HCT116 (cell line): ENCODE data around the gene VAPA. TPM values are rescaled to one million over a fixed set of nuclear protein-coding genes. Genes with fewer than 3 reads are reported as not detected.

ENCODE experiments used
- ATAC-seq: fragments of 200-7000 bp; cut with Tn5 transposase; 2 replicates; pipeline ENCODE4 v1.9.1; 2020; ENCODE audit warnings: mild to moderate bottlenecking, moderate library complexity
- BruUV-seq: library from RNA; stranded (reverse); fragments of 400-500 nt; replicated peaks from 2 replicates; lab custom pipeline; 2021; lab: Mats Ljungman, UMichigan
- CTCF ChIA-PET: fragments of 300-600 bp; sonication (Branson Sonifier 250); formaldehyde crosslinking; loops from one replicate; lab custom pipeline; 2021; ENCODE audit warnings: antibody characterized with exemption; lab: Charles Lee
- POLR2A ChIA-PET: fragments of 300-600, 350-600 bp; sonication (Branson Sonifier 250); formaldehyde crosslinking; loops from one replicate; lab custom pipeline; 2021; ENCODE audit warnings: antibody characterized with exemption; lab: Charles Lee
- RAD21 ChIA-PET, 2 experiments: fragments of 300-600 bp; sonication (Branson Sonifier 250); formaldehyde crosslinking; loops; one replicate each; lab custom pipeline; 2023; ENCODE audit warnings: low total read pairs in 2 of 2; ENCODE audit not compliant: uncharacterized antibody in 2 of 2, unreplicated experiment in 2 of 2, low non-redundant PET in 1 of 2; lab: Charles Lee
- DNase-seq: peaks from one replicate; pipeline ENCODE4 v3.0.0-alpha.2; 2010; ENCODE audit warnings: low read depth, low spot score
- H2AFZ ChIP-seq: fragments of 200-600 bp; shearing (Covaris generic), sonication (generic); 2 replicates; pipeline ENCODE4 v1.6.1; 2017; ENCODE audit warnings: low read depth, mixed run types, mixed read lengths, antibody characterized with exemption, low read length; ENCODE audit not compliant: poor library complexity, severe bottlenecking
- H3K27ac ChIP-seq: 2 replicates; pipeline ENCODE4 v1.5.1; 2012; ENCODE audit warnings: low read depth, low read length
- H3K27me3 ChIP-seq: fragments of 200-600 bp; sonication (generic); 2 replicates; pipeline ENCODE4 v1.6.1; 2016; ENCODE audit warnings: mixed run types, low read length, mixed read lengths; ENCODE audit not compliant: insufficient read depth
- H3K36me3 ChIP-seq, 2 experiments: fragments of 200-500 bp in 1 of 2; fragments of 200-600 bp in 1 of 2; sonication (Bioruptor generic) in 1 of 2; sonication (generic) in 1 of 2; 2 replicates each; pipeline versions ENCODE4 v1.5.1 to v1.6.1; 2014 to 2016; ENCODE audit warnings: low read length in 2 of 2, inconsistent platforms in 1 of 2, mixed read lengths in 1 of 2, mixed run types in 1 of 2; ENCODE audit not compliant: insufficient read depth in 2 of 2, control insufficient read depth in 1 of 2
- H3K4me1 ChIP-seq, 2 experiments: fragments of 200-600 bp in 1 of 2; sonication (generic) in 1 of 2; 2 replicates each; pipeline versions ENCODE4 v1.5.1 to v1.6.1; 2012 to 2017; ENCODE audit warnings: low read length in 2 of 2, inconsistent platforms in 1 of 2, mild to moderate bottlenecking in 1 of 2, mixed read lengths in 1 of 2, mixed run types in 1 of 2, moderate library complexity in 1 of 2; ENCODE audit not compliant: insufficient read depth in 2 of 2, control insufficient read depth in 1 of 2
- H3K4me2 ChIP-seq: fragments of 200-600 bp; sonication (generic); 2 replicates; pipeline ENCODE4 v1.6.1; 2017; ENCODE audit warnings: mixed run types, low read length, mixed read lengths
- H3K4me3 ChIP-seq, 2 experiments: fragments of 200-600 bp in 1 of 2; sonication (generic) in 1 of 2; replicated peaks in 1 of 2; 2 replicates each; pipeline ENCODE4 v1.5.1; 2011 to 2016; ENCODE audit warnings: low read length in 2 of 2, control low read depth in 1 of 2, low read depth in 1 of 2, mild to moderate bottlenecking in 1 of 2, mixed read lengths in 1 of 2, mixed run types in 1 of 2
- H3K79me2 ChIP-seq: fragments of 200-600 bp; sonication (generic); 2 replicates; pipeline ENCODE4 v1.6.1; 2017; ENCODE audit warnings: mild to moderate bottlenecking, mixed run types, low read length, moderate library complexity, mixed read lengths; ENCODE audit not compliant: insufficient read depth
- H3K9ac ChIP-seq: fragments of 200-600 bp; sonication (generic); 2 replicates; pipeline ENCODE4 v1.6.1; 2016; ENCODE audit warnings: low read length, mixed read lengths
- H3K9me2 ChIP-seq: fragments of 200-600 bp; sonication (generic), shearing (Covaris generic); 2 replicates; pipeline ENCODE4 v1.6.1; 2017; ENCODE audit warnings: mixed run types, mild to moderate bottlenecking, moderate library complexity; ENCODE audit not compliant: insufficient read depth
- H3K9me3 ChIP-seq, 2 experiments: fragments of 200-500 bp in 1 of 2; fragments of 200-600 bp in 1 of 2; sonication (Bioruptor generic) in 1 of 2; sonication (generic) in 1 of 2; 2 replicates each; pipeline ENCODE4 v1.6.1; 2014 to 2017; ENCODE audit warnings: low read length in 2 of 2, mixed read lengths in 2 of 2, inconsistent platforms in 1 of 2, low read depth in 1 of 2, mild to moderate bottlenecking in 1 of 2, mixed run types in 1 of 2, moderate library complexity in 1 of 2; ENCODE audit not compliant: control insufficient read depth in 1 of 2, insufficient read depth in 1 of 2
- H4K20me1 ChIP-seq: fragments of 200-600 bp; sonication (generic), shearing (Covaris generic); 2 replicates; pipeline ENCODE4 v1.6.1; 2017; ENCODE audit warnings: mixed run types, mild to moderate bottlenecking, moderate library complexity; ENCODE audit not compliant: insufficient read depth
- ATF3 ChIP-seq: IDR thresholded peaks from 2 replicates; pipeline ENCODE4 v1.6.1; 2012
- CBX3 ChIP-seq: IDR thresholded peaks from 2 replicates; pipeline ENCODE4 v1.6.1; 2012; ENCODE audit warnings: low read depth
- CEBPB ChIP-seq: IDR thresholded peaks from 2 replicates; pipeline ENCODE4 v1.6.1; 2012; ENCODE audit warnings: low read depth
- EGR1 ChIP-seq: IDR thresholded peaks from 2 replicates; pipeline ENCODE4 v1.6.1; 2012; ENCODE audit warnings: low read depth
- ELF1 ChIP-seq: IDR thresholded peaks from 2 replicates; pipeline ENCODE4 v1.6.1; 2012; ENCODE audit warnings: low read depth, borderline replicate concordance
- EZH2 ChIP-seq: fragments of 200-600 bp; sonication (generic); IDR thresholded peaks from 2 replicates; pipeline ENCODE4 v1.6.1; 2017; ENCODE audit warnings: antibody characterized with exemption, mixed run types
- EZH2phosphoT487 ChIP-seq: fragments of 200-600 bp; IDR thresholded peaks from 2 replicates; pipeline ENCODE4 v1.6.1; 2018; ENCODE audit warnings: antibody characterized with exemption, borderline replicate concordance
- POLR2A ChIP-seq: IDR thresholded peaks from 2 replicates; pipeline ENCODE4 v1.7.0; 2011; ENCODE audit warnings: borderline replicate concordance; ENCODE audit not compliant: insufficient read depth, insufficient read length; ENCODE audit errors: extremely low read depth
- POLR2AphosphoS5 ChIP-seq: IDR thresholded peaks from 2 replicates; pipeline ENCODE4 v1.6.1; 2011; ENCODE audit warnings: mild to moderate bottlenecking, low read depth, low read length, moderate library complexity
- SIN3A ChIP-seq: IDR thresholded peaks from 2 replicates; pipeline ENCODE4 v1.6.1; 2012; ENCODE audit warnings: low read depth
- SP1 ChIP-seq: IDR thresholded peaks from 2 replicates; pipeline ENCODE4 v1.6.1; 2012; ENCODE audit warnings: low read depth
- TCF7L2 ChIP-seq: IDR thresholded peaks from 2 replicates; pipeline ENCODE4 v1.7.0; 2011; ENCODE audit warnings: borderline replicate concordance, inconsistent platforms; ENCODE audit not compliant: insufficient read depth, insufficient read length; ENCODE audit errors: extremely low read depth
- YY1 ChIP-seq: IDR thresholded peaks from 2 replicates; pipeline ENCODE4 v1.6.1; 2011; ENCODE audit warnings: low read length, low read depth, moderate library complexity, mild to moderate bottlenecking; ENCODE audit not compliant: insufficient replicate concordance; ENCODE audit errors: extremely low read depth
- ZFX ChIP-seq: fragments of 450-650 bp; IDR thresholded peaks from 2 replicates; pipeline ENCODE4 v1.6.1; 2017
- ZNF274 ChIP-seq: fragments of 200-500 bp; sonication (Bioruptor generic); IDR thresholded peaks from 2 replicates; pipeline ENCODE4 v1.6.1; 2014; ENCODE audit warnings: mild to moderate bottlenecking, low read depth, low read length, inconsistent platforms
- intact Hi-C: fragments of 100-400 bp; cut with micrococcal nuclease; formaldehyde crosslinking; loops from 2 replicates; pipeline ENCODE4 v1.10.0; 2022
- total RNA-seq: library from RNA; stranded (reverse); gene quantifications from one replicate; pipeline ENCODE4 v1.2.1, GENCODE V29; 2021; ENCODE audit not compliant: unreplicated experiment

Gene VAPA
- total RNA-seq, 1 experiment from 2014 or later, result 295 TPM

GRCh38 chr18:9925369-9925768 is 11.6 kb downstream of the VAPA start:
- Histone ChIP-seq H3K9me3 (no peaks in the 10 kb centered on the region), H2AFZ (no peak overlapping the region), H3K4me3 (no peak overlapping the region), H3K36me3 (no peaks in the 10 kb centered on the region), H3K9me2 (no peaks in the 10 kb centered on the region), H3K27me3 (no peaks in the 10 kb centered on the region), H3K79me2 (peaks cover 100% of the 10 kb centered on the region), H3K27ac (no peak overlapping the region), H3K4me1 (peaks cover 6 to 48% of the 10 kb centered on the region in 2 experiments; a peak in 3 of 4 replicates), H3K4me2 (no peak overlapping the region), H4K20me1 (peaks cover 83% of the 10 kb centered on the region; the same call in 1 of the 2 replicates), H3K9ac (no peak overlapping the region)
- intact Hi-C loops, result no loop called here
- RAD21 ChIA-PET, result no interaction called here
- ATAC-seq (no peak), DNase-seq (no peak)
- CTCF ChIA-PET, result no interaction called here
- no TSS peak for BruUV-seq
- POLR2A ChIA-PET, result no interaction called here
- TF ChIP-seq CEBPB (no peak), TCF7L2 (no peak), ZFX (no peak), POLR2AphosphoS5 (no peak), SIN3A (no peak), EZH2phosphoT487 (no peak), ATF3 (no peak), EGR1 (no peak), CBX3 (no peak), ELF1 (no peak), EZH2 (no peak), ZNF274 (no peak), POLR2A (no peak), YY1 (no peak), SP1 (no peak)
